Lower leg skin (tissue), 4 donors: ENCODE measurements around the gene ILKAP. TPM values are rescaled to one million over a fixed set of nuclear protein-coding genes. Genes with fewer than 3 reads are reported as not detected.

ENCODE experiments used
- DNase-seq, 2 donors: peaks; one replicate each; pipeline ENCODE4 v3.0.0-alpha.2; 2019; ENCODE audit warnings: low spot score in 2 of 2
- H3K4me3 ChIP-seq: fragments of 200-600 bp; sonication (generic); 2 replicates; pipeline ENCODE4 v1.5.1; 2017; ENCODE audit warnings: mild to moderate bottlenecking, low read depth; ENCODE audit not compliant: poor library complexity, severe bottlenecking
- CTCF ChIP-seq, 3 donors: fragments of 450-650 bp; IDR thresholded peaks; one replicate each; pipeline ENCODE4 v1.5.1; 2016; ENCODE audit warnings: antibody characterized with exemption in 3 of 3, mild to moderate bottlenecking in 3 of 3, moderate library complexity in 2 of 3
- POLR2A ChIP-seq, 2 donors: fragments of 450-650 bp; IDR thresholded peaks; one replicate each; pipeline ENCODE4 v1.6.1; 2016 to 2017; ENCODE audit warnings: antibody characterized with exemption in 2 of 2, mild to moderate bottlenecking in 1 of 2, moderate library complexity in 1 of 2
- WGBS, 2 donors: methylation state at CpG; one replicate each; pipeline ENCODE4 v1.1.5; 2018; 5-methylcytosine and 5-hydroxymethylcytosine counted together
- intact Hi-C: fragments of 100-400 bp; cut with DNase I; formaldehyde crosslinking; loops from one replicate; pipeline ENCODE4 v1.15.0; 2023; ENCODE audit warnings: low total_unique reads
- total RNA-seq, 4 donors: library from RNA; depleted of rRNA; stranded (reverse); fragments of >200 nt; gene quantifications; one replicate each; pipeline ENCODE4 v1.1.0, GENCODE V29; 2016

Gene ILKAP
- total RNA-seq, 4 donors from 2014 or later: 22.8 to 73.5 (median 32.1) TPM

GRCh38 chr2:238130696-238131628 lies 72.5 kb downstream of the ILKAP start:
- TF ChIP-seq POLR2A (IDR thresholded peaks at IDR 0.05) (no peak), CTCF (IDR thresholded peaks at IDR 0.05) (no peak)
- intact Hi-C loops: no loop called here
- DNase-seq: no peak
- WGBS, 2 donors: 92 to 93% methylated on average over 32 to 49 of the region's 68 CpGs
- no peak overlapping the region for H3K4me3 ChIP-seq

GRCh38 chr2:238130111-238130695 lies 73.3 kb downstream of the ILKAP start:
- intact Hi-C loops: no loop called here
- no peak overlapping the region for H3K4me3 ChIP-seq
- TF ChIP-seq CTCF (IDR thresholded peaks at IDR 0.05) (no peak), POLR2A (IDR thresholded peaks at IDR 0.05) (no peak)
- DNase-seq: no peak
- WGBS, 2 donors: 92 to 95% methylated on average over 13 to 15 of the region's 28 CpGs

- no peak for DNase-seq
- TF ChIP-seq CTCF (IDR thresholded peaks at IDR 0.05): no peak
- intact Hi-C loops: no loop called here
- WGBS, 2 donors: 85 to 88% methylated on average over 18 to 22 of the region's 22 CpGs
- no peak overlapping the region for H3K4me3 ChIP-seq
Observed at GRCh38 chr2:238129166-238130010, 74.1 kb downstream of the ILKAP start.

- DNase-seq: no peak
- TF ChIP-seq POLR2A (IDR thresholded peaks at IDR 0.05) (no peak), CTCF (IDR thresholded peaks at IDR 0.05) (no peak)
- WGBS, 2 donors: 61 to 69% methylated on average over 23 to 26 of the region's 30 CpGs
- intact Hi-C loops: no loop called here
- H3K4me3 ChIP-seq: no peak overlapping the region
Observed at GRCh38 chr2:238128534-238129001, 74.9 kb downstream of the ILKAP start.

- no peak overlapping the region for H3K4me3 ChIP-seq
- DNase-seq: no peak
- intact Hi-C loops: no loop called here
- TF ChIP-seq POLR2A (IDR thresholded peaks at IDR 0.05) (no peak), CTCF (IDR thresholded peaks at IDR 0.05) (no peak)
- 80 to 92% methylated on average over 19 to 22 of the region's 22 CpGs for WGBS, 2 donors
Observed at GRCh38 chr2:238128061-238128440, 75.4 kb downstream of the ILKAP start.
